Measurements from ENCODE around the gene CDK2AP2.
A peak's percentile ranks its signal among the peaks of the same experiment; 100 is the strongest.
"Not testable (repeated sequence)": the region's sequence is repeated elsewhere in the genome, so short reads cannot be mapped to it uniquely, and the experiment has no call there.

Gene CDK2AP2

DNA sequence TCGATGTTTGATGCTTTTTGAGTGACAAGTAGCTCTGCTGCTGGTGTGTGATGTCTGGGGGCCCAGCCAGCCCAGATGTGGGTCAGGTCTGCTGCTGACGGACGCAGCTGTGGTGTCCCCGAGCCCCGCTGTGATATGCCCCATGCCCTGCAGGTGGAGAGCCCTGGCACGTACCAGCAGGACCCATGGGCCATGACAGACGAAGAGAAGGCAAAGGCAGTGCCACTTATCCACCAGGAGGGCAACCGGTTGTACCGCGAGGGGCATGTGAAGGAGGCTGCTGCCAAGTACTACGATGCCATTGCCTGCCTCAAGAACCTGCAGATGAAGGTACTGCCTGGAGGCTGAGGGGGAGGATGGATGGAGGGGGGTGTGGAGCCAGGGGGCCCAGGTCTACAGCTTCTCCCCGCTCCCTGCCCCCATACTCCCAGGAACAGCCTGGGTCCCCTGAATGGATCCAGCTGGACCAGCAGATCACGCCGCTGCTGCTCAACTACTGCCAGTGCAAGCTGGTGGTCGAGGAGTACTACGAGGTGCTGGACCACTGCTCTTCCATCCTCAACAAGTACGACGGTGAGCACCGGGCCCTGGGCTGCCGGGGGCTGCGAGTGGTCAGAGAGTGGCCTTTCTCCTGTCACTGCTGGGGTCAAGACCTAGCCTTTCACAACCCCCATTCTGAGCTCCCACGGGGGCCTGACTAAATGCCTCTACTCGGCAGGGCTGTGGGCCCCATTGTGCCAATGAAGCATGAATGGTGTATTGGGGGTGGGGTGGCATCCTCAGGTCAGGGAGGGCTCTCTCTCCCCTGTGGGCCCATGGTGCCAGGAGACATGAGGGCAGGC lies 17.9 kb downstream of the CDK2AP2 start:
- no peak for DNase-seq

DNA sequence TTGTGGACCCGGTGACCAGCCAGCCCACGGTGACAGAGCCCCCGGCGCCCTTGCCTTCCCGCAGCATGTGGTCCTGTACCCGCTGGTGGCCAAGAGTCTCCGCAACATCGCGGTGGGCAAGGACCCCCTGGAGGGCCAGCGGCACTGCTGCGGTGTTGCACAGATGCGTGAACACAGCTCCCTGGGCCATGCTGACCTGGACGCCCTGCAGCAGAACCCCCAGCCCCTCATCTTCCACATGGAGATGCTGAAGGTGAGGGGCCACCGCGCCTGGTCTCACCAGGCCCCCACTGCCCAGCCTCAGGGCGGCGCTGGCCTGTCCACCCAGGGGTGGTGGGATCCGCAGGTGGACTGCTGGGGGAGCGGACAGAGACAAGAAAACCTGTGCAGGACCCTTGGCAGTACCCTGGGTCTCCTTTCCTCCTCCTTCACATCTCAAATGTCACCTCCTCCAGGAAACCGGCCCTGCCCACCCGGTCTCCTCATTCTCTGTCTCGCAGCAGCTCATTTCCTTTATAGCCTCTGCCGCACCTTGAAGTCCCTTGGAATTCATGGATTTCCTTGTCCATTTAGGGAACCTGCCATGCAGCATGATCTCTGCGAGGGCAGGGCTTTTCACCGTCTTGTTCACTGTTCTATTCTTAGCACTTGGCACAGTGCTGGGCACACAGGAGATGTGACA lies 18.6 kb downstream of the CDK2AP2 start:
- no peak for DNase-seq

DNA sequence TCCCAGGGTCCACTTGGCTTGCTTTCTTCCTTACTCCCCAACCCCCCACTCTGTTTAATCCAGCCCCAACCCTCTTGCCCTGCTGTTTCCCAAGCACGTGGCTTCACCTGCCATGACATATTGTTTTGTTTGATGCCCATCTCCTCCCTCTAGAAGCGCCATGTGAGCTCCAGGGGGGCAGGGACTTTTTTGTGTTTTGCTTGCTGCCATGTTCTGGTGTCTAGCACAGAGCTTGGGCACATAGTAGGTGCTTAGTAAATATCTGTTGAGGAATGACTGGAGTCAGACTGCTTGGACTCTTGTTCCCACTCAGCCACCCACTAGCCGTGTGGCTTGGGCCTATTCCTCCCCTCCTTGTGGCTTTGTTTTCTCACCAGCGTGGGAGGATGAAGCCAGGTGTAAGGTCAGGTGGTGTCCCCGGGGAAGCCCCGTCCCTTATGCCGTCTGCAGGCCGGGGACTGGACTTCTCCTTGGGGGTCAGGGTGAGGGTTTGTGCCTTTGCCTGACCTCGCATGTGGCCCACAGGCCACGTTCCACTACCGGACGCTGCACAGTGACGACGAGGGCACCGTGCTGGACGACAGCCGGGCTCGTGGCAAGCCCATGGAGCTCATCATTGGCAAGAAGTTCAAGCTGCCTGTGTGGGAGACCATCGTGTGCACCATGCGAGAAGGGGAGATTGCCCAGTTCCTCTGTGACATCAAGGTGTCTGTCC lies 21.3 kb downstream of the CDK2AP2 start:
- no peak for DNase-seq

DNA sequence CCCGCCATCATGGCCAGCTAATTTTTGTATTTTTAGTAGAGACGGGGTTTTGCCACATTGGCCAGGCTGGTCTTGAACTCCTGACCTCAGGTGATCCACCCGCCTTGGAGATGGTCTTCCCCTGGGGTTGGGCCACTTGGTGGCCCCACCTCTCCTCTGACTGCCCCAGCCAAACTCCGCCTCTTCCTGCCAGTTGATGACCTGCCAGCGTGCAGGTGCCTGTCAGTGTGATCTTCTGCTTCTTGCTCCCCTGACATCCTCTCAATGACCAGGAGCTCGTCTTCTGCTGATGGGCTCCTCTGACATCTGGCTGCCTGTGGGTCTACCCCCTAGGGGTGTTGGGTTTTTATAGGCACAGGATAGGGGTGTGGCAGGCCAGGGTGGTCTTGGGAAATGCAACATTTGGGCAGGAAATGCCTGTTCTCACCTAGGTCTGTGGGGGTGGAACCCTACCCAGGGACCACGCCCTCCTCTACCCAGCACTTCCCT lies 22.0 kb downstream of the CDK2AP2 start:
- DNase-seq = not testable (repeated sequence)

DNA sequence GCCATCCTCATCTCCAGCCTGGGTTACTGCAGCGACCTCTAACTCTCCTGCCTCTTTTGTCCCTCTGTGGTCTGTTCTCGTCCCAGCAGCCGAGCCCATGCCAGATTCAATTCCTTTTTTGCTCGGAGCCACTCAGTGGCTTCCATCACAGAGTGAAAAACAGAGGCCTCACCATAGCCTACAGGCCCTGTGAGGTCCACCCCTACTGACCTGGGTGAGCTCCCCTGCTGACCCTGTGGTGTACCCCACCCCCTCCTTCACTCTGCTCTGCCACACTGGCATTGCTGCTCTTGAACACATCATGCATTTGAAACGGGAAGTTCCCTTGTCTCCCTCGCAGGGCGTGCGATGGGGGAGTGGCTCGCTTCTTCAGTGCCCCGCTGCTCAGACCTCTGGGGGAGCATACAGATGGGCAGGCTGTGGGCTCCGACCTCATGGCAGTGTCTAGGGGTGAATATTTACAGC lies 23.1 kb downstream of the CDK2AP2 start:
- peak; percentile 19 for DNase-seq

DNA sequence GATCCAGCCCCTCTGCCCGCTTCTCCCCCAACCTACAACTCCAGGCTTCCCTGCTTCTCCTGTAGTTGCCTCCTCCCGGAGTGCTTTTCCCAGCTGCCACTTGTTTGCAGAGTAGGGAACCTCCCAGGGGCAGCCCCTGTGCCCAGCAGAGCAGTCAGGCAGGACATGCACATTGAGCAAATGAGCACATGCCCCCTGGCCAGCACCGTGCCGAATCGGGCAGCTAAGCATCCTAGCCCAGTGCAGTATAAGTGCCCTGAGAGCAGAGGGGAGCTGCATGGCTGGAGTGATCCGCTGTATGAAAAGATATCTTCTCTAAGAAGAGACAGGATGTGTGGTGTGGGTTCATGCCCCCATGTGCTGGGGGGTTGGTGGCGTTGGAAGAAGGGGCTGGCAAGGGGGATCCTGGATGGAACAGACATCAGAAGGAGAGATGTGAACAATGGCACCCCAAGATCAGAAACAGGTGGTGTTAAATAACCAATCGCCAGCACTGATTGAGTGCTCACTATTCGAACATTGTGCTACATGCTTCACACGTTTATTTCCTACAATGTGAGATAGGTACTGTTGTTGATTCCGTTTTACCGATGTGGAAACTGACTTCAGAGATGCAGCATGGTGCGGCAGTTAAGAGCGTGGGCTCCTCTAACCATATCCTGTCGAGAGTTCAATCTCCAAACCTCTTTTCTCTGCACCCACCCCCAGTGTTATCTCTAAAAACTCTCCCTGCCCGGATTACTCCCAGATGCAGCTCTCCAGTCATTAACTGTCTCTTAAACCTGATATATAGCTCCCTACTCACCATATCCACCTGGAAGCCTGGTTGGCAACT lies 23.9 kb downstream of the CDK2AP2 start:
- DNase-seq = no peak

DNA sequence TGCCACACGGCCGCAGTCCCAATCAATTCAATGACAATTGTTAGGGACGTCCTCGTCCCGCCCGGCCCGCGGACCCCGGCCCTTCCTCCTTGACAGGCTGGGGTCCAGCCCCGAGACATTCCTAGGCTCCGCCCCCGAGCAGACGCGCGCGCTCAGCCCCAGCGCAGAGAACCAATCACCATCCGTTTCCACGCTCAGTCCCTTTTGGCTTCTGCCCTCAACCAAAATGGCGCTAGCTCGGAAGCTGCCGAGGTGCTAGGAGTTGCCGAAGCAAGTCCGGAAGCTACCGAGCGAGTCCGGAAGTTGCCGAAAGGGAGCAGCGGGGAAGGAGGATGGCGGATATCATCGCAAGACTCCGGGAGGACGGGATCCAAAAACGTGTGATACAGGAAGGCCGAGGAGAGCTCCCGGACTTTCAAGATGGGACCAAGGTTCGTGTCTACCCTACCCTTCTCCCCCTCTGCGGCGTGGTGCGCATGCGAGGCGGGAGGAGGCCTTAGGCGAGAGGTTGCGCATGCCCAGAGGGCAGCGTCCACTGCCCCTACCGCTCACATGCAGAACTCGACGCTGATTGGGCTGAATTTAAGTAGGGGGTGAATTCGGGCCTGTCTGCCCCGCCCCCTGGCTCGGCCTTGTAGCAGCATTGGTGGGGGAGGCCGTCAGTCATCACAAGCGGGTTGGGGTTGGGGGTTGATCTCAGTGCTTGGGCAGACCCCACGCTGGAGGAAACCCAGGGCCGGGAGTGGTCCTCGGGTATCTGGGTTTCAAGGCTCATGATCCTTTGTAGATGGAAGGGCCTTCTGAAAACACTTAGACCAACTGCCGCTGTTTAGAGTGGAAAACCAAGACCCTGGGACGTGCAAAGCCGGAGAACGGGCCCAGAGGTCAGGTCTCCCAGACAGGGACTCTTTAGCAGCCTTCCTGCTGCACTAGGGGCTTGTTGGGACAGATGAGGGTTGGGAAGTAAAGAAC lies 24.8 kb downstream of the CDK2AP2 start, which contains the start of gene AIP:
TSS of gene AIP (plus strand) at position 200 of the 972 bp plus-strand sequence. CDS start at position 333, 133 bp downstream.
- DNase-seq = peak; percentile 98

DNA sequence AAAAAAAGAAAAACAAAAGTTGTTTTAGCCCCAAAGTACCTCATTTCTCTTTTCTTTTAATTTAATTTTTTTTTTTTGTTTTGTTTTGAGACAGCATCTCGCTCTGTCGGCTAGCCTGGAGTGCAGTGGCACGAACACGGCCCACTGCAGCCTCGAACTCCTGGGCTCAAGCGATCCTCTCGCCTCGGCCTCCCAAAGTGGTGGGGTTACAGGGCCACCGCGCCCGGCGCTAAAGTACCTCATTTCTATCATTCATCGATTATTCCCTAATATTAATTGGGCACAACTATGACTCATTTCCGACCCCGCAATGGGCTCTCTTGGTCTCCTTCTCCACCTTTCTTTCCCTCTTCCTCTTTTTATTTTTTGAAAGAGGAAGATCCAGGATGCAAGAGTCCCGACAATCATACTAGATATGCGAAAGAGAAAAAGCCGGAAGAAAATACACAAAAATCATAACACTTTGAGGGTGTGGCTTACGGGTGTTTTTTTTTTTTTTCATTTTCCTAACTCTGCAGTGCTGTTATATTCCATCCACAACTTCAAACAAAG lies 25.6 kb downstream of the CDK2AP2 start:
- DNase-seq = no peak

DNA sequence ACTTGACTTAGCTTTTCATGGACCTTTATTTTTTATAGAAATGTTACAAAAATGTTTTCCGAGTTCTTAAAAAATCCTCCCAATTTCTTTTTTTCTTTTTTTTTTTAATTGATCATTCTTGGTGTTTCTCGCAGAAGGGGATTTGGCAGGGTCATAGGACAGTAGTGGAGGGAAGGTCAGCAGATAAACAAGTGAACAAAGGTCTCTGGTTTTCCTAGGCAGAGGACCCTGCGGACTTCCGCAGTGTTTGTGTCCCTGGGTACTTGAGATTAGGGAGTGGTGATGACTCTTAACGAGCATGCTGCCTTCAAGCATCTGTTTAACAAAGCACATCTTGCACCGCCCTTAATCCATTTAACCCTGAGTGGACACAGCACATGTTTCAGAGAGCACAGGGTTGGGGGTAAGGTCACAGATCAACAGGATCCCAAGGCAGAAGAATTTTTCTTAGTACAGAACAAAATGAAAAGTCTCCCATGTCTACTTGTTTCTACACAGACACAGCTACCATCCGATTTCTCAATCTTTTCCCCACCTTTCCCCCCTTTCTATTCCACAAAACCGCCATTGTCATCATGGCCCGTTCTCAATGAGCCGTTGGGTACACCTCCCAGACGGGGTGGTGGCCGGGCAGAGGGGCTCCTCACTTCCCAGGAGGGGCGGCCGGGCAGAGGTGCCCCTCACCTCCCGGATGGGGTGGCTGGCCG lies 30.5 kb downstream of the CDK2AP2 start:
- not testable (repeated sequence) for DNase-seq

DNA sequence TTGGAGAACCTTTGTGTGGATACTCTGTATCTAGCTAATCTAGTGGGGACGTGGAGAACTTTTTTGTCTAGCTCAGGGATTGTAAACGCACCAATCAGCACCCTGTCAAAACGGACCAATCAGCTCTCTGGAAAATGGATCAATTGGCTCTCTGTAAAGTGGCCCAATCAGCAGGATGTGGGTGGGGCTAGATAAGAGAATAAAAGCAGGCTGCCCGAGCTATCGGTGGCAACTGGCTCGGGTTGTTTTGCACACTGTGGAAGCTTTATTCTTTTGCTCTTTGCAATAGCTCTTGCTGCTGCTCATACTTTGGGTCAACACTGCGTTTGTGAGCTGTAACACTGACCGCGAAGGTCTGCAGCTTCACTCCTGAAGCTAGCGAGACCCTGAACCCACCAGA lies 31.3 kb downstream of the CDK2AP2 start:
- DNase-seq = not testable (repeated sequence)

DNA sequence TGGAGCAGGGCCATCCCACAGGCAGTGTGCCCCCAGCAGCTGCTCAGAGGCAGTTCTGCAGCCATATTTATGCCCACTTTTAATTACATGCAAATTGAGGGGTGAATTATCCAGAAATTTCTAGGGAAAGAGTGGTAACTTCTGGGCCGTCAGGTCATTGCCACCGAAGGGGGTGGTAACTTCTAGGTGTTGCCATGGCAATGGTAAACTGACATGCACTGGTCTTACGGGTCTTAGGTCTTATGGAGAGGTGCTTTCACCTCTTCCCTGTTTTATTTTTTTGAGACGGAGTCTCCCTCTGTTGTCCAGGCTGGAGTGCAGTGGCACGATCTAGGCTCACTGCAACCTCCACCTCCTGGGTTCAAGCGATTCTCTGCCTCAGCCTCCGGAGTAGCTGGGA lies 35.1 kb downstream of the CDK2AP2 start:
- DNase-seq = no peak

DNA sequence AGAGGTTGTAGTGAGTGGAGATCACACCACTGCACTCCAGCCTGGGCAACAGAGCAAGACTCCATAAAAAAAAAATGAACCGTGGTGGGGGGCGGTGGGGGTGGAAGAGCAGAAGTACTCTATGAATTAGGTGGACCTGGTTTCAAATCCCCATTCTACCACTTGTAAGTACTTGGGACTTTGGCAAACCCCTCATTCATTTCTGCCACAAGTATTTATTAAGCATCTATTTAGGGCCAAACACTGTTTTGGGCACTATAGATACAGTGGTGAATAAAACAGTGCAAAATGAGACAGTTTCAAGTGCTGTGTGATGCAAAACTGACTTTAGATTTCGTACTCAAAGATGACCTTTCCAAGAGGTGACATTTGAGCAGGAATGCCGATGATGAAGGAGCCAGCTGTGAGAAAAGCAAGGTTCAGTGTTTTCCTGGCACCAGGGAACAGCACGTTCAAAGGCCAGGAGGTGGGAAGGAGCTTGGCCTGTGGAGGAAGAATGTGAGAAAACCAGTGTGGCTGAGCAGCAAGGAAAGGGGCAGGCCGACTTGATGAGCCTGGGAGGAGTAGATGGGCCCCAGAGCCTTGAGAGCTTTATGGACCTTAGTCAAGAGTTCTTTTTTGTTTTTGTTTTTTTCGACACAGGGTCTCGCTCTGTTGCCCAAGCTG lies 37.5 kb downstream of the CDK2AP2 start:
- no peak for DNase-seq

DNA sequence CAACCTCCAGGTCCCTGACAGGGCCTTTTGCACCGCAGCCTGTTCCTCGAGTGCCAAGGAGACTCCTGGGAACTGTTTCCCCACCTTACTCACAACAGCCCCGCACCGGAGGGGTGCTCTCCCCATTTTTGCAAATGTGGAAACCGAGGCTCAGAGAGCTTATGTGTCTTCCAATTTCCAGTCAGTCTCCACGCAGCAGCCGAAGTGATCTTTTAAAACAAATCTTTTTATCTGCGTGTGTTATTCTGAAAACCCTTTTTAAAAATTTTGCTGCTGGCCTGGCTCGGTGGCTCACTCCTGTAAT lies 38.5 kb downstream of the CDK2AP2 start:
- DNase-seq = no peak

DNA sequence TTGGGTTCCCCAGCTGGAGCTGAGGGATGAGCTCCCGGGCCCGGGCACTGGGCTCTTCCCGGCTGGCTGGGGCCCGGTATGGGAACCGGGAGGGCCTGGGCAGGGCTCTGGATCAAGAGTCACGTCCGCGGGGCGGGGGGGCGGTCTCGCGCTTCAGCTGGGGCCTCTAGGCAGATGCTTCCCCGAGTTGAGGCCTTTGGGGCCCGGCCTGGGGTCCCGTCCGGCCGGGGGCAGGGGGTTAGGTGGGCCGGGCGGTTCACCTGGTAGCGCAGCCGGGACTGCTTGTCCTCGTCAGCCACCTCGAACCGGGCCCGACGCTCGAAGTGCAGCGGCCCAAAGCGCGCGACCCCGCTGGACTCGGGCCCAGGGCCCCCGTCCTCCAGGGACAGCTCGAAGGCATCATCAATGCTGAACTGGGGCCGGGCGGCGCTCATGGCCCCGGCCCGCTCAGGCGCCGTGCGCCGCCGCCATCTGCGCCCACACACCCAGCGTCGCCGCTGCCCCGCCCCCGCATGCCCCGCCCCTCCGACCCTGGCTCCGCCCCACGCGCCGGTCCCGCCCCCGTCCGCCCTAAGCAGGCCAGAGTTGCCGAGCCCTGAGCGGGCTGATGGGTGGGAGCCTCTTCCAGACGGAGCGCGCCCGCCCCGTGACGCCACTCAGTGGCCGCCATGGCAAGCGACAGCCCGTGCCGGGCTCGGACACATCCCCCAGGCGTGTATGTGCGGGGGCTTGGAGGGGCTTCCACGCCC lies 39.0 kb downstream of the CDK2AP2 start, which contains the start of gene TMEM134:
TSS of gene TMEM134 (minus strand) at position 493 of the 749 bp plus-strand sequence. CDS start at position 434, 59 bp downstream.
- peak; percentile 94 for DNase-seq

DNA sequence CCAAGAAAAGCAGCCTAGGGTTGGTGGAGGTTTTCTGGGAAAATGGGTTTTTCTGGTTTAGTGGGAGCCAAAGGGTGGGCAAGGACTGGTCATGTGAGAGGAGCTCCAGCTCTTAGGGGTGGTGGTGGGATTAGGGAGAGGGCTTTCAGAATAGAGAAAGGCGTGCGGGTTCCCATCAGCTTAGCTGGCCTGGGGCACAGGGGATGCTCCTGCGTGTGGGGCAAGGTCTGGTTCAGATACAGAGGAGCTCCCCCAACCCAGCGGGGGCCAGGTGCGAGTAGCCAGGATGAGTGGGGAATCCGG lies 39.6 kb downstream of the CDK2AP2 start:
- no peak for DNase-seq

DNA sequence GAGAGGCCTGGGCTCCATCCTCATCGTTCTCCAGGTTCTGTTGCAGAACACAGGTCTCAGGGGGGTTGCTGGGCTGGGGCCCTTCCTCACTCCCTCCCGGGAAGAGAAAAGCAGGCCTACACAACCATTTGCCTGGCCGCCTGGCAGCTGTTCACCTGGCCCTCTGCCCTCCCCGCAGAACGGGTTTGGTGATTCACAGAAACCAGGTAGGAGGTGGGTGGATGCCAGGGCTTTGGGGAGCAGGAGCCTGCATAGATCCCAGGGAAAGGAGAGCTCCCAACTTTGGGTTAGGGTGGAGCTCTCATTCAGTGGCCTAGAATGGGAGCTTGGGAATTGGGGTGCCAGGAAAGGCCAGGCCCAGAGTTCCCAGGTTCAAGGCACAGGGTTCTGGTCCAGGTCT lies 39.9 kb downstream of the CDK2AP2 start:
- no peak for DNase-seq

DNA sequence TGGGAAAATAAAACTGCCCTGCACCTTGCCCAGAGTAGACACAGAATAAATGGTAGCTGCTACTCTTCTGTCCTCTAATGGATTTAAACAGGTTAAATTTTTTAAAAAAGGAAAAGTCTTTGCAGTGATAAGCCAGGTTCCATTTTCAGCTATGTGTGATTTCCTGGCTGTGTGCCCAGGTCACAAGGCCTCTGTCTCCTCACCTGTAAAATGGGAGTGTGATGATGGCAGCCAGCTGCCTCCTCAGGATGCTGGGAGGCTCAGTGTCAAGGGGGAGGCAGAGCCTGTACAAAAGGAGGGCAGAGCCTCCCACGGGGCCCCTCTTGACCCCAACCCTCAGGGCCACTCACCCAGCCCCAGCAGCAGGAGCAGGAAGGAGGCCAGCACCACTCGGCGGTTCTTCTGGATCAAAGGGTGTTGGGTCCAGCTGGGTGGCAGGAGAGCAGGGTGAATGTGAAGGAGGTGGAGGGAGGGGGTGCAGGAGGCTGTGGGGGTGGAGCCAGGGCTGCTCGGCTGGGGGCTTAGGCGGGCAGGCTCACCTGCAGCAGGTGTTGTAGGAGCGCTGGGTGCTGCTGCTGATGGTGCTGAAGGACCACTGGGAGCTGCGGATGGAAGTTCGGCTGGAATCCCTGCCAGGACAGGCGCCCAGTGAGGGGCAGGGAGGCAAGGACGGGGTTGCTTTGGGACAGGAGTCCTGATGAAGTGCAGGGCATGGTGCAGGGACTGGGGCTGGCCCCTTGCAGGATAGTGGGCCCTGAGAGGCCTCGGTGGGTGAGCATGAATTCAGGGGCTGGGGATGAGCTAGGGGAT lies 40.8 kb downstream of the CDK2AP2 start:
- no peak for DNase-seq

DNA sequence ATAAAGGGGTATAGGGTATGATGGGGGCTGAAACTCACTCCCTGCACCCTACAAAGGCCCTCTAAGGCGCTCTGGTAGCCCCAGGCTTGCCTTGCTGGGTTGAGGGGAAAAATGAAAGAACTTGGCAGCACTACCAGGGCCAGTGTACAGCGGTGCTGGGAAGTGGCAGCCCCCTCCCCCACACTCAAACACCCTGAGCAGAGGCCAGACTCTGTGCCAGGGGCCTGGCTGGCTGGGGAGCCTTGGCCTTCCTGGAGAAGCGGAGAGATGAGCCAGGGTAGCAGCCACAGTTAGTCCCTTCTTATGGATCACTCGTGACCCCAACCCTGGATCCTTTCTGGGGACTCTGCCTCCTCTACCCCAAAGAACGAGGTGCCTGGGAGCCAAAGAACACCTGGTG lies 41.6 kb downstream of the CDK2AP2 start:
- DNase-seq = peak; percentile 13

All from midbrain (tissue), 1 donor.